ENCODE measurements around the gene NLRP1.

DNA sequence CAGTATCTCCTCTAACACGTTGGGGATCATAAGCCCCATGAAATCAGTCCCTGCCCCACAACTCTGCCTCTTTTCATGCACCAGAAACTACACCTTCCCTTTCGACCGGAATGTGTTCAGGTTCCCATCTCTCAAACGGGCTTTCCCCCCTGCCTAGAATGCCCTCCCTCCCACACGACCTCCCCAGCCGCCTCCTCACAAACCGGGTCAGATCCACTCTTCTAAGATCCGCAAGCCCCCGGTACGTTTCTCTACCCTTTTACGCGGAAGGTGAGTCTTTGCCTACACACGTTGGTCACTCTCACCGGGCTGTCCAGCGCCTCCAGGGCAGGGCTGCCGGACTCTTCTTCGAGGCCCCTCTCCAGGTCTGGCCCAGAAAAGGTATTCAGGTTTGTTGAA is 116.2 kb downstream of the NLRP1 start:
- TF ChIP-seq POLR2A (IDR thresholded peaks at IDR 0.05; ENCODE audit: low read length) (no peak), GATA1 (IDR thresholded peaks at IDR 0.05; ENCODE audit: low read depth, low read length) (no peak)
